OCI-LY7 (cell line): Measurements from ENCODE around the gene GALNT9.

Source experiments
- EZH2phosphoT487 ChIP-seq: fragments of 200-600 bp; sonication (generic); IDR thresholded peaks from 2 replicates; pipeline ENCODE4 v1.6.1; 2018; ENCODE audit warnings: low read depth, borderline replicate concordance, mild to moderate bottlenecking, mixed run types, antibody characterized with exemption, low read length, moderate library complexity, mixed read lengths
- TF ChIP-seq, protein P1 (sequence below): fragments of 200-600 bp; sonication (generic); conservative IDR thresholded peaks from 2 replicates; pipeline ENCODE4 v1.5.1; 2014; ENCODE audit warnings: mild to moderate bottlenecking, antibody characterized with exemption, low read length, moderate library complexity, mixed read lengths

- TF ChIP-seq, protein P1, sequence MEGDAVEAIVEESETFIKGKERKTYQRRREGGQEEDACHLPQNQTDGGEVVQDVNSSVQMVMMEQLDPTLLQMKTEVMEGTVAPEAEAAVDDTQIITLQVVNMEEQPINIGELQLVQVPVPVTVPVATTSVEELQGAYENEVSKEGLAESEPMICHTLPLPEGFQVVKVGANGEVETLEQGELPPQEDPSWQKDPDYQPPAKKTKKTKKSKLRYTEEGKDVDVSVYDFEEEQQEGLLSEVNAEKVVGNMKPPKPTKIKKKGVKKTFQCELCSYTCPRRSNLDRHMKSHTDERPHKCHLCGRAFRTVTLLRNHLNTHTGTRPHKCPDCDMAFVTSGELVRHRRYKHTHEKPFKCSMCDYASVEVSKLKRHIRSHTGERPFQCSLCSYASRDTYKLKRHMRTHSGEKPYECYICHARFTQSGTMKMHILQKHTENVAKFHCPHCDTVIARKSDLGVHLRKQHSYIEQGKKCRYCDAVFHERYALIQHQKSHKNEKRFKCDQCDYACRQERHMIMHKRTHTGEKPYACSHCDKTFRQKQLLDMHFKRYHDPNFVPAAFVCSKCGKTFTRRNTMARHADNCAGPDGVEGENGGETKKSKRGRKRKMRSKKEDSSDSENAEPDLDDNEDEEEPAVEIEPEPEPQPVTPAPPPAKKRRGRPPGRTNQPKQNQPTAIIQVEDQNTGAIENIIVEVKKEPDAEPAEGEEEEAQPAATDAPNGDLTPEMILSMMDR, result no peak
- no peak for TF ChIP-seq EZH2phosphoT487
Measured at GRCh38 chr12:132318618-132319033, 10.8 kb downstream of the GALNT9 start.
